ENCODE data around the gene CD2.

Gene CD2

GRCh38 chr1:116712510-116712909, 41.7 kb upstream of the CD2 start:
- TF ChIP-seq ZFX (IDR thresholded peaks at IDR 0.05; ENCODE audit: borderline replicate concordance) (no peak), CTCF (IDR thresholded peaks at IDR 0.05) (no peak)
- H3K27ac ChIP-seq = no peak overlapping the region

GRCh38 chr1:116713474-116713873, 40.8 kb upstream of the CD2 start:
- no peak overlapping the region for H3K27ac ChIP-seq
- TF ChIP-seq ZFX (IDR thresholded peaks at IDR 0.05; ENCODE audit: borderline replicate concordance) (no peak), CTCF (IDR thresholded peaks at IDR 0.05) (no peak)

GRCh38 chr1:116716391-116716790, 37.8 kb upstream of the CD2 start:
- no peak overlapping the region for H3K27ac ChIP-seq
- TF ChIP-seq CTCF (IDR thresholded peaks at IDR 0.05) = no peak
- TF ChIP-seq ZFX (IDR thresholded peaks at IDR 0.05; ENCODE audit: borderline replicate concordance) = no peak

GRCh38 chr1:116717318-116717717, 36.9 kb upstream of the CD2 start:
- no peak overlapping the region for H3K27ac ChIP-seq
- TF ChIP-seq CTCF (IDR thresholded peaks at IDR 0.05) = no peak
- TF ChIP-seq ZFX (IDR thresholded peaks at IDR 0.05; ENCODE audit: borderline replicate concordance) = no peak

GRCh38 chr1:116720364-116721038, 33.7 kb upstream of the CD2 start:
- H3K27ac ChIP-seq = no peak overlapping the region

GRCh38 chr1:116721039-116721405, 33.2 kb upstream of the CD2 start:
- no peak overlapping the region for H3K27ac ChIP-seq
- TF ChIP-seq ZFX (IDR thresholded peaks at IDR 0.05; ENCODE audit: borderline replicate concordance) (no peak), CTCF (IDR thresholded peaks at IDR 0.05) (no peak)

More at GRCh38 chr1:116720364-116721038, 33.7 kb upstream of the CD2 start:
- no peak for TF ChIP-seq ZFX (IDR thresholded peaks at IDR 0.05; ENCODE audit: borderline replicate concordance)
- no peak for TF ChIP-seq CTCF (IDR thresholded peaks at IDR 0.05)

- TF ChIP-seq ZFX (IDR thresholded peaks at IDR 0.05; ENCODE audit: borderline replicate concordance) = no peak
- no peak for TF ChIP-seq CTCF (IDR thresholded peaks at IDR 0.05)
- no peak overlapping the region for H3K27ac ChIP-seq
These were observed 32.7 kb upstream of the CD2 start for GRCh38 chr1:116721451-116722007.
